ENCODE measurements around the gene NAIF1. TPM values are rescaled to one million over a fixed set of nuclear protein-coding genes. Genes with fewer than 3 reads are reported as not detected.

Gene NAIF1
- total and polyA plus RNA-seq, 9 donors: 4.1 to 10.9 (median 6.6) TPM

GRCh38 chr9:128054087-128054486 lies 13.0 kb downstream of the NAIF1 start:
- WGBS, 3 donors: 59 to 70% (median 61%) methylated on average over 3 of the region's 3 CpGs
- peaks cover 25% of the 10 kb centered on the region for H3K4me1 ChIP-seq (ENCODE audit: insufficient read depth)
- no peak for DNase-seq
- intact Hi-C loops (cut with DNase I): loop anchor here in 2 of 4 donors (5.0 to 10.0 kb wide), 2 partner anchors 51 to 1828 kb away; no protein-coding TSS in a partner anchor
- H3K4me3 ChIP-seq: no peak overlapping the region
- H3K27ac ChIP-seq: peak overlapping the region in 1 of 2 donors; percentile 56
- no peaks in the 10 kb centered on the region for H3K9me3 ChIP-seq
- H3K36me3 ChIP-seq: no peaks in the 10 kb centered on the region
- TF ChIP-seq POLR2A (IDR thresholded peaks at IDR 0.05) (no peak), CTCF (IDR thresholded peaks at IDR 0.05) (no peak), EP300 (IDR thresholded peaks at IDR 0.05) (no peak)
- no peaks in the 10 kb centered on the region for H3K27me3 ChIP-seq

- TF ChIP-seq EP300 (IDR thresholded peaks at IDR 0.05) (no peak), CTCF (IDR thresholded peaks at IDR 0.05) (no peak), POLR2A (IDR thresholded peaks at IDR 0.05) (no peak)
- intact Hi-C loops (cut with DNase I): loop anchor here in 2 of 4 donors (5.0 to 10.0 kb wide), 2 partner anchors 51 to 1829 kb away; no protein-coding TSS in a partner anchor
- no peaks in the 10 kb centered on the region for H3K36me3 ChIP-seq
- H3K27ac ChIP-seq: peak overlapping the region in 1 of 2 donors; percentile 56
- H3K4me3 ChIP-seq: no peak overlapping the region
- H3K27me3 ChIP-seq: no peaks in the 10 kb centered on the region
- no peak for DNase-seq
- WGBS, 3 donors: 90 to 96% (median 94%) methylated on average over 11 of the region's 11 CpGs
- peaks cover 25% of the 10 kb centered on the region for H3K4me1 ChIP-seq (ENCODE audit: insufficient read depth)
- no peaks in the 10 kb centered on the region for H3K9me3 ChIP-seq
Observed at GRCh38 chr9:128053560-128053959, 13.6 kb downstream of the NAIF1 start.

- DNase-seq: no peak
- Histone ChIP-seq H3K9me3 (no peaks in the 10 kb centered on the region), H3K36me3 (no peaks in the 10 kb centered on the region), H3K4me3 (no peak overlapping the region), H3K27ac (no peak overlapping the region), H3K27me3 (no peaks in the 10 kb centered on the region), H3K4me1 (ENCODE audit: insufficient read depth) (peaks cover 24% of the 10 kb centered on the region)
- whole genome bisulfite sequencing, 3 donors: 81 to 85% (median 84%) methylated on average over 15 of the region's 15 CpGs
- TF ChIP-seq EP300 (IDR thresholded peaks at IDR 0.05) (no peak), CTCF (IDR thresholded peaks at IDR 0.05) (no peak), POLR2A (IDR thresholded peaks at IDR 0.05) (no peak)
- intact Hi-C loops (cut with DNase I): loop anchor here in 2 of 4 donors (5.0 to 10.0 kb wide), 2 partner anchors 53 to 1830 kb away; no protein-coding TSS in a partner anchor
Observed at GRCh38 chr9:128051932-128052709, 15.0 kb downstream of the NAIF1 start.

- peak overlapping the region in 1 of 2 donors; percentile 36 for H3K27ac ChIP-seq
- TF ChIP-seq EP300 (IDR thresholded peaks at IDR 0.05) (no peak), CTCF (IDR thresholded peaks at IDR 0.05) (no peak), POLR2A (IDR thresholded peaks at IDR 0.05) (no peak)
- no peak overlapping the region for H3K4me3 ChIP-seq
- no peaks in the 10 kb centered on the region for H3K9me3 ChIP-seq
- H3K36me3 ChIP-seq: no peaks in the 10 kb centered on the region
- intact Hi-C loops (cut with DNase I): loop anchor here in 2 of 4 donors (5.0 to 10.0 kb wide), 3 partner anchors 55 to 1832 kb away; no protein-coding TSS in a partner anchor
- 9 to 24% (median 10%) methylated on average over 3 of the region's 3 CpGs for WGBS, 3 donors
- DNase-seq: no peak
- peaks cover 19% of the 10 kb centered on the region for H3K4me1 ChIP-seq (ENCODE audit: insufficient read depth)
- no peaks in the 10 kb centered on the region for H3K27me3 ChIP-seq
Observed at GRCh38 chr9:128049843-128050242, 17.3 kb downstream of the NAIF1 start.
